HL-60/S4 (cell line): ENCODE results near the gene POLL.
"Not testable (repeated sequence)": the region's sequence is repeated elsewhere in the genome, so short reads cannot be mapped to it uniquely, and the experiment has no call there.

Experiments
- in situ Hi-C: fragments of 300-500 bp; cut with MboI; formaldehyde crosslinking; loops from 2 replicates; pipeline ENCODE4 v1.14.3; 2022; ENCODE audit warnings: low sequenced_read_pairs

Gene POLL

GRCh38 chr10:101587725-101588653, at the start of gene POLL, which contains the start of gene DPCD:
TSS of gene POLL (minus strand) at chr10:101588257. CDS start at chr10:101587360, 897 bp downstream.
TSS of gene DPCD (plus strand) at chr10:101588321. CDS start at chr10:101588337, 16 bp downstream.
- in situ Hi-C loops, result no loop called here

GRCh38 chr10:101633510-101633909, 45.5 kb upstream of the POLL start:
- in situ Hi-C loops, result not testable (repeated sequence)

GRCh38 chr10:101631821-101632475, 43.9 kb upstream of the POLL start:
- in situ Hi-C loops, result no loop called here

GRCh38 chr10:101630633-101630920, 42.5 kb upstream of the POLL start:
- in situ Hi-C loops, result no loop called here

- in situ Hi-C loops, result no loop called here
Observed at GRCh38 chr10:101629837-101630632, 42.0 kb upstream of the POLL start.

GRCh38 chr10:101625821-101626412, 37.9 kb upstream of the POLL start:
- in situ Hi-C loops, result no loop called here

GRCh38 chr10:101624526-101625102, 36.6 kb upstream of the POLL start:
- in situ Hi-C loops, result loop anchor here (25.0 kb wide), 1 partner anchor 463 kb away; no protein-coding TSS in a partner anchor

- in situ Hi-C loops, result loop anchor here (25.0 kb wide), 1 partner anchor 464 kb away; no protein-coding TSS in a partner anchor
Observed at GRCh38 chr10:101623528-101623927, 35.5 kb upstream of the POLL start.

GRCh38 chr10:101619983-101620382, 31.9 kb upstream of the POLL start:
- in situ Hi-C loops, result loop anchor here (25.0 kb wide), 1 partner anchor 467 kb away; no protein-coding TSS in a partner anchor

- in situ Hi-C loops, result loop anchor here (25.0 kb wide), 1 partner anchor 468 kb away; no protein-coding TSS in a partner anchor
Observed at GRCh38 chr10:101618871-101619270, 30.8 kb upstream of the POLL start.

- in situ Hi-C loops, result loop anchor here (25.0 kb wide), 1 partner anchor 469 kb away; no protein-coding TSS in a partner anchor
Observed at GRCh38 chr10:101617824-101618568, 29.9 kb upstream of the POLL start.

GRCh38 chr10:101617102-101617823, 29.2 kb upstream of the POLL start:
- in situ Hi-C loops, result loop anchor here (25.0 kb wide), 1 partner anchor 470 kb away; no protein-coding TSS in a partner anchor

- in situ Hi-C loops, result loop anchor here (25.0 kb wide), 1 partner anchor 471 kb away; no protein-coding TSS in a partner anchor
Observed at GRCh38 chr10:101616415-101617101, 28.5 kb upstream of the POLL start.

GRCh38 chr10:101615525-101616116, 27.6 kb upstream of the POLL start:
- in situ Hi-C loops, result loop anchor here (25.0 kb wide), 1 partner anchor 472 kb away; no protein-coding TSS in a partner anchor

GRCh38 chr10:101614663-101615524, 26.8 kb upstream of the POLL start:
- in situ Hi-C loops, result loop anchor here (25.0 kb wide), 1 partner anchor 472 kb away; no protein-coding TSS in a partner anchor

GRCh38 chr10:101613646-101614045, 25.6 kb upstream of the POLL start:
- in situ Hi-C loops, result loop anchor here (25.0 kb wide), 1 partner anchor 474 kb away; no protein-coding TSS in a partner anchor
